Astrocyte of the cerebellum (primary cell): ENCODE results near the gene SLC26A9.

Experiments used
- DNase-seq: peaks from one replicate; pipeline ENCODE4 v3.0.0-alpha.2; 2011; ENCODE audit warnings: low read depth
- H3K4me3 ChIP-seq: 2 replicates; pipeline ENCODE4 v1.5.1; 2011; ENCODE audit warnings: mild to moderate bottlenecking, low read depth, low read length, moderate library complexity
- in situ Hi-C: cut with HindIII; loops from 2 replicates; pipeline ENCODE4 v1.10.0; 2017; ENCODE audit warnings: low sequenced_read_pairs
- TF ChIP-seq, protein P1 (sequence below): IDR thresholded peaks from 2 replicates; pipeline ENCODE4 v1.5.1; 2012; ENCODE audit warnings: low read length, low read depth, moderate library complexity, mild to moderate bottlenecking; ENCODE audit errors: missing control alignments

The SLC26A9 gene

DNA sequence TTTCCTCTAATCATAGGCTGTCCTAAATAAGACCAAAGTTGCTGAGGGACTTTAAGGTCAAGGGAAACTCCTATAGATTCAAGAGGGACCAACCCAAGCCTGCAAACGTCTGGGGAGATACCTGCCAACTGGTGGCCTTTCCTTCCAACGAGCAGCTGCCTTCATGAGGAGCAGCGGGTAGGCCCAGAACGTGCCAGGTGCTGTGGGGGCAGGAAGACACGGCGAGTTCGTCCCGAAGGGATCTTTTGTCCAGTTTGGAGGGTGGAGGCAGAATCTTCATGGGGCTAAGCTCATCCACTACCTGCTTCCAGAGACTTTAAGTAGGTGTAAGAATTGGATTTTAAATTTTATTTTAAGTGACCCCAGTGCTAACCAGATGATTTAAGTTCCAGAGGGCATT is 26.0 kb upstream of the SLC26A9 start:
- in situ Hi-C loops: no loop called here
- TF ChIP-seq, protein P1, sequence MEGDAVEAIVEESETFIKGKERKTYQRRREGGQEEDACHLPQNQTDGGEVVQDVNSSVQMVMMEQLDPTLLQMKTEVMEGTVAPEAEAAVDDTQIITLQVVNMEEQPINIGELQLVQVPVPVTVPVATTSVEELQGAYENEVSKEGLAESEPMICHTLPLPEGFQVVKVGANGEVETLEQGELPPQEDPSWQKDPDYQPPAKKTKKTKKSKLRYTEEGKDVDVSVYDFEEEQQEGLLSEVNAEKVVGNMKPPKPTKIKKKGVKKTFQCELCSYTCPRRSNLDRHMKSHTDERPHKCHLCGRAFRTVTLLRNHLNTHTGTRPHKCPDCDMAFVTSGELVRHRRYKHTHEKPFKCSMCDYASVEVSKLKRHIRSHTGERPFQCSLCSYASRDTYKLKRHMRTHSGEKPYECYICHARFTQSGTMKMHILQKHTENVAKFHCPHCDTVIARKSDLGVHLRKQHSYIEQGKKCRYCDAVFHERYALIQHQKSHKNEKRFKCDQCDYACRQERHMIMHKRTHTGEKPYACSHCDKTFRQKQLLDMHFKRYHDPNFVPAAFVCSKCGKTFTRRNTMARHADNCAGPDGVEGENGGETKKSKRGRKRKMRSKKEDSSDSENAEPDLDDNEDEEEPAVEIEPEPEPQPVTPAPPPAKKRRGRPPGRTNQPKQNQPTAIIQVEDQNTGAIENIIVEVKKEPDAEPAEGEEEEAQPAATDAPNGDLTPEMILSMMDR: no peak
- DNase-seq: no peak
- no peak overlapping the region for H3K4me3 ChIP-seq

DNA sequence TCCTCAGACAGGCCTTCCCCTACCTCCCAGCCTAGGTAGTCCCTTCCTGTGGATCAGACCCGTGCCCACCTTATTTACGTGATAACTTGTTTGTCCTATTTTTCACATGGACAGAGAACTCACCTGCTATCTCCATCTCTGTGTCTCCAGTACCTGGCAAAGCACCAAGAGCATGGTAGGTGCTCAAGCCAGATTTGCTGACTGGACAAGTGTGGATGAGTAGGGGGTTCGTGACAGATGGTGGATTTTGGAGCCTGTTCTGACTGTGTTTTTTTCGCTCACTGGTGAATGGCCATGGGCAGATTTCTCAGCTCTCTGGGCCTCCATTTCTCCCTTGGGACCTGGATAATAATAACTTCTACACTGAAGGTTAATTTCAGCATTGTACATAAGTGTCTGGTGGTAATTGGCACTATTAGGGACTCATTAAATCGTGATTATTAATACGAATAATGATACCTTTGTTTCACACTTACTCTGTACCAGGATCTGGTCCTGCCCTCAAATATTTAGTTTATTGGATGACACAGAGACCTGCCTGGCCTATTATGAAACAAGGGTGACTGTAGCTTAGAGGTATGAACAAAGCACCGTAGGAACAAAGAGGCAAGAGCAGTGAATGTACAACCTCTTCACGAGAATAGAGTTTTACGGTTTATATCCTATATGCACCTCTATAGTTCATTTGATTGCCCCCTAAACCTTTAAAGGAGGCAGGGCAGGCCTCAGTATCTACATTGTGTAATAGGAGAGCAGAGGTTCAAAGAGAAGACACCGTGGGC is 24.5 kb upstream of the SLC26A9 start:
- TF ChIP-seq, protein P1: no peak
- H3K4me3 ChIP-seq: no peak overlapping the region
- DNase-seq: no peak
- in situ Hi-C loops: no loop called here

DNA sequence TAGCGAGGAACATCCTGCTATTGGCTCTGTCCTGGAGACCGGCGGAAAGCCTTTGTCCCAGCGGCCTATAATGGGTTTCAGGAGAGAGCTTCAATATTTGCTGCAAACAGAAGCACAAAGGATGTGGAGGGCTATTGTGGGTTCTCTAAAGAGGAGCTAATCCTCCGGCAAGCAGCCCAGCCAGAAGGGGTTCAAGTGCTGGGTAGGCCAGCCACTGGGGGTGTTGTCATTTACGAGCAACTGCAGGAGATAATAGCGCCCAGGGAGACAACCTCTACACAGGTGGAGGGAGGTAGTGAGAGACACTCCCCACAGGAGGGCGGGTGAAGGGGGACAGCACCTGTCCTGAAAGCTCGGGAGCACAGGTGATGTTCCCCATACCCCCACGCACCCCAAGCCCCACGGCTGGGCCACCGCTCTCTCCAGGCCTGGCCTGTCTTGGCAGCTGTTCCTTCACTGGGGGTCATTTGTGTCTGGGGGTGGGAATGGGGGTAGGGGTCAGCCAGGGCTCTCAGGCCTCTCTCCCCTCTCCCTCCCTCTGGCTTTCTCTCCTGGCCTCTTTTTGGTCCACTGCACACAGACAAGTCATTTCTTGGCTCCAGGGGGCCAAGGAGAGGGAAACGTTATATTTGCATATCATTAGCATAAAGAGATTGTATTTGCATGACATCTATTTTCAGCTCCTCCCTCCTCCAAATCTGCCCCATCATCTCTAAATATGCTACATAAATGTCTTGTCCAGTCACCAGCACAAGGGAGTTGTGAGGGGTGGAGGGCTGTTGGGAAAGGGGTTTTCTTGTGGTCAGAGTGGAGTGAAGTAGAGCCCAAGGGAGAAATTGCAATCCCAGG is 22.0 kb upstream of the SLC26A9 start:
- H3K4me3 ChIP-seq: no peak overlapping the region
- in situ Hi-C loops: no loop called here
- TF ChIP-seq, protein P1: no peak
- no peak for DNase-seq

DNA sequence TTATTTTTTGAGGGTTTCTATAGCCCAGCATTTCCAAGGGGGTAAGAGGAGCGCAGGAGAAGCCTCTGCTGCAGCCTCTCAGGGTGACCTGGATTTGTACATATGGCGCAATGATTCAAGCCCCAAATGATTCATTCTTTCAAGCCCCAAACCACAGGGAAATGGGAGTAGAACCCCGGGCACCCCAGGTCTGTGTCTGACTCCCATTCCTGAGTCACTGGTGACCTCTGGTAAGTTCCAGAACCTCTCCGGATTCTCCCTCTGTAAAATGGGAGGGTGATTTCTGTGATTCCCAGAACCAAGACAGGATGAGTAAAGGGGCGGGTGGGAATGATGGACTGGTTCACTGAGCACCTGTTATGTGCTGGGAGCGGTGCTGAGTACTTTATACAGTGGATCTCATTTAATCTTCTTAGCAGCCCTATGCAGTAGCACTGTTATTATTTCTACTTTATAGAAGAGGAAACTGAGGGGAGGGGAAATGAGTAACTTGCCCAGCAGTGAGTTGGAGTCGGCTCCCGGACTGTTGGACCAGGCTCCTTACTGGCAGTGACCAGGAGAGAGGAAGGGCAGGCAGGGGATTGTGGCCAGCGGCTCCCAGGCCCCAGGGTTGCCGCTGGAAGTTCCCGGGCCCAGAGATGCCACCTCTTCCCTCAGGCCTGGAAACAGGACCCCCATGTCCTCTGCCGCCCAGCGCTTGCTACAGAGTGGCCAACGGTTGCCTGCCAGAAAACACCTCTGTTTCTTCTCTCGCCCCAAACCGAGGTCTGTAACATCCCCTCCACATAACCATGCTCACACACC is 20.3 kb upstream of the SLC26A9 start:
- in situ Hi-C loops: no loop called here
- TF ChIP-seq, protein P1: no peak
- H3K4me3 ChIP-seq: no peak overlapping the region
- no peak for DNase-seq

DNA sequence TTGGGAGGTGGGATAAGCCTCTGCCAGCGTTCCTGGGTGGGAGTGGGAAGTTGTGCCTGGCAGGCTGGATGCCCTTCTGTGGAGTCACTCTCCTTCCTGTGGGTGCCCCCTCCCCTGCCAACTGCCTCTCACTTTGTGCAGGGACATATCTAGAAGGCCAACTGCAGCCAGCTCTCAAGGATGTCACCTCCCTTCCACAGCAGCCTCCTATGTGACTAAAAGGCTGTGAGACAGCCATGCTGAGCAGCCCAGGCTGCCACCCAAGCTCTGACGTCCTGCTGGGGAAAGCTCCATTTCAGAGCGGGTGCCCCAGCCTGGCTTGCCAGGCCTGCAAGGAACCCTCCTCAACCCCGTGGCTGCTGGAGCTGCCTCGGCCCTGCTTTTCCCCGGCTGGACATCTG is 19.6 kb upstream of the SLC26A9 start:
- H3K4me3 ChIP-seq: no peak overlapping the region
- TF ChIP-seq, protein P1: no peak

DNA sequence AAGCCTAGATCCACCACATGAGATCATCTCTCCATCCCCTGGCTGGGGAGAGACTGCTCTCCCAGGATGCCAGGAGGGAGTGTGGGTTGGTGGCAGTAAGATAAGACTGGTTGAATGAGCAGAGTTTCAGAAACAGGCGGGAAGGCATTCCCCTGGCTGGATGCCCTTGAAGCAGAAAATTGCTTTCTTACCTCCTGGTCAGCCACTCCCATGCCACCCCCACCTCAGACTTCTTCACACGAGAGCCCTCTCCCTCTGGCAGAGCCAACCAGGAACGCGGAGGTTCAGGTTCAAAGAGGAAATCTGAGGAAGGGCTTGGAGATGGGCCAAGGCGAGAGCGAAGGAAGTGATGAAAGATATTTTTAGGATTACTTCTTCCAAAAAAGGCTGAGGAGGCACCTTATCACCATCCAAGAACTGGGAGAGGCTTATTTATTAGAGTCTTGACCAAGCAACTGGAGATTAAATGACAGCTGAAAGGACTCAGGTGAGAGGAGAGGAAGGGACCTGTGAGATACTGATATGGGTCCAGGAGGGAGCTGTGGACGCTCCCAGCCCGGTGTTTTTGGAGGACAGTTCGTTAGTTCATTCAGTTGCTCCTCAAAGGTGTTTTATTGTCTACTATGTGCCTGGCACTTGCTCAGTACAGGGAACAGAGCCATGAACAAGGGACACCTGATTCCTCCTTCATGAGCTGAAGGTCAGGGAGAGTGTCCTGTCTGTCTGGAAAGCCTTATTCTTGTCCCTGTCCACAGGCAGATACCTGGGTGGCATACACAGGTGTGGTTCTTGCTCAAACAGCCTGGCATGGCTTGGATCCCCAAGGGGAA is 18.9 kb upstream of the SLC26A9 start:
- no peak overlapping the region for H3K4me3 ChIP-seq
- in situ Hi-C loops: no loop called here
- TF ChIP-seq, protein P1: no peak
- no peak for DNase-seq

More for the DNA sequence above, 19.6 kb upstream of the SLC26A9 start:
- no peak for DNase-seq
- in situ Hi-C loops: no loop called here
